ENCODE results near the gene MAGI1.

MAGI1 gene

DNA sequence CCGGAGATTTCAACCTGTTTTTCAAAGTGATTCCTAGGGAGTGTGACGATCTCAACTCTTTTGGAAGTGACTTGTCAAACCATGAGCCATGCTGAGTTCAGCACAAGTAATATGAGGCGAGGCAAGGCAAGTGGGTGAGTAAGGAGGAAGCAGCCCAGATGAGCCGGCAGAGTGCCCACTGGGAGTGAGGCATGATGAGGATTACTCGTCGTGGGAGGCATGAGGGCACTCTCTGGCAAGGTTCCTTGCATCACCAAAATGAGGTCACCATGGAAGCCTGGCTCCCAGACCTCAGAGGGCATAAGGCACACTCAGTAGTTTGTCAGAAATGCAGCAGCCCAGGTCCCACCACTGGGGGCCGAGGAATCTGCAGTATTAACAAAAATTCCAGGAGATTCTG is 636.1 kb downstream of the MAGI1 start:
- Histone ChIP-seq H3K27me3 (ENCODE audit: insufficient read depth, low read depth) (no peaks in the 10 kb centered on the region), H3K79me2 (ENCODE audit: insufficient read depth, low read depth) (no peaks in the 10 kb centered on the region), H3K36me3 (ENCODE audit: insufficient read depth) (no peaks in the 10 kb centered on the region), H3K4me3 (IDR thresholded peaks at IDR 0.05; ENCODE audit: insufficient read depth, low read depth, low read length) (no peak overlapping the region), H3K4me2 (no peak overlapping the region), H3K27ac (no peak overlapping the region), H3K4me1 (ENCODE audit: low read depth, poor library complexity, severe bottlenecking) (no peaks in the 10 kb centered on the region), H2AFZ (ENCODE audit: low read depth) (no peak overlapping the region), H3K9ac (no peak overlapping the region), H4K20me1 (ENCODE audit: insufficient read depth) (no peaks in the 10 kb centered on the region)
- TF ChIP-seq, protein P1, sequence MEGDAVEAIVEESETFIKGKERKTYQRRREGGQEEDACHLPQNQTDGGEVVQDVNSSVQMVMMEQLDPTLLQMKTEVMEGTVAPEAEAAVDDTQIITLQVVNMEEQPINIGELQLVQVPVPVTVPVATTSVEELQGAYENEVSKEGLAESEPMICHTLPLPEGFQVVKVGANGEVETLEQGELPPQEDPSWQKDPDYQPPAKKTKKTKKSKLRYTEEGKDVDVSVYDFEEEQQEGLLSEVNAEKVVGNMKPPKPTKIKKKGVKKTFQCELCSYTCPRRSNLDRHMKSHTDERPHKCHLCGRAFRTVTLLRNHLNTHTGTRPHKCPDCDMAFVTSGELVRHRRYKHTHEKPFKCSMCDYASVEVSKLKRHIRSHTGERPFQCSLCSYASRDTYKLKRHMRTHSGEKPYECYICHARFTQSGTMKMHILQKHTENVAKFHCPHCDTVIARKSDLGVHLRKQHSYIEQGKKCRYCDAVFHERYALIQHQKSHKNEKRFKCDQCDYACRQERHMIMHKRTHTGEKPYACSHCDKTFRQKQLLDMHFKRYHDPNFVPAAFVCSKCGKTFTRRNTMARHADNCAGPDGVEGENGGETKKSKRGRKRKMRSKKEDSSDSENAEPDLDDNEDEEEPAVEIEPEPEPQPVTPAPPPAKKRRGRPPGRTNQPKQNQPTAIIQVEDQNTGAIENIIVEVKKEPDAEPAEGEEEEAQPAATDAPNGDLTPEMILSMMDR (conservative IDR thresholded peaks at IDR 0.05; ENCODE audit: low read depth, low read length) = no peak

DNA sequence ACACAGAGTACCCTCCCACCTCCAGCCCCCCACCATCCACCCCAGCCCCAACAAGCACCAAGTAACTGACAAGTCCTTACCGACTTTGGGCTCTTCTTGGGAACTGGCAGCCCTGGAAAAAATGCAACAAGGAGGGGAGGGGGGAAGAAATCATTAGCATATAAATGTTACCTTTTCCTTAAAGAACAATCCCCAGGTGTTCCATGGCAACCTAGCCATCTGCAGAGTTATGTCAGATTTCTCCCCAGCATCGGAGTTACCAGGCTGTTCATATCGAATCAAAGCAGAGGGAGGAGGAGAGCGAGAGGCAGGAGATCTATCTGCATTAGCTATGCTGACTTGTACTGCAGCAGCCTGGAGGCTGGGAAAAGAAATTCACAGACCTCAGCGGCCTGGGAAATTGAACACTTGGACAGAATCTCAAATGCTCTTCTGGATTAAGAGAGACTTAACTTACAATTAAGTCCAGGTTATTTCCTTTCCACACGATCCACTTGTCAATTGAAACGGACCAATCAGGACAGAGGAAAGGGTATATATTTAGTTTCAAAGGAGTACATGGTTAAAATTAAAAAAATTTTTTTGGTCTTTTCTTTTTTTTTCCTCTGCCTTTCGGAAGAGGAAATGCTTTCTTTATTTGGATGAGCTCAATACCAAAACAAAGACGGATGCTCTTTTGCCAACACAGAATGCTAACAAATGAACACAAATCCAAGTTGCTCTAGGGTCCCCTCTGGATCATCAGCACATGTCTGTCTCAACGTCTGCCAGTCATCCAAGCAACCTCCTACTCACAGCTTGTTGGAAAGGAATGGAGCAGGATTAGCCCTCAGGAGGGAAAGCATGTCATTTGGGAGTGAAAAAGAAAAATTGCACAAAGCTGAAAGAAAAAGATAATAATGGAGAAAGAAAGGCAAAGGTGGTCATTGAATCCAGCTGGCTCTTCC is 637.1 kb downstream of the MAGI1 start:
- TF ChIP-seq, protein P1 (conservative IDR thresholded peaks at IDR 0.05; ENCODE audit: low read depth, low read length) = no peak
- Histone ChIP-seq H3K4me3 (IDR thresholded peaks at IDR 0.05; ENCODE audit: insufficient read depth, low read depth, low read length) (no peak overlapping the region), H3K27ac (no peak overlapping the region), H3K79me2 (ENCODE audit: insufficient read depth, low read depth) (no peaks in the 10 kb centered on the region), H2AFZ (ENCODE audit: low read depth) (no peak overlapping the region), H3K27me3 (ENCODE audit: insufficient read depth, low read depth) (no peaks in the 10 kb centered on the region), H3K9ac (no peak overlapping the region), H4K20me1 (ENCODE audit: insufficient read depth) (no peaks in the 10 kb centered on the region), H3K4me2 (no peak overlapping the region), H3K36me3 (ENCODE audit: insufficient read depth) (no peaks in the 10 kb centered on the region), H3K4me1 (ENCODE audit: low read depth, poor library complexity, severe bottlenecking) (no peaks in the 10 kb centered on the region)

DNA sequence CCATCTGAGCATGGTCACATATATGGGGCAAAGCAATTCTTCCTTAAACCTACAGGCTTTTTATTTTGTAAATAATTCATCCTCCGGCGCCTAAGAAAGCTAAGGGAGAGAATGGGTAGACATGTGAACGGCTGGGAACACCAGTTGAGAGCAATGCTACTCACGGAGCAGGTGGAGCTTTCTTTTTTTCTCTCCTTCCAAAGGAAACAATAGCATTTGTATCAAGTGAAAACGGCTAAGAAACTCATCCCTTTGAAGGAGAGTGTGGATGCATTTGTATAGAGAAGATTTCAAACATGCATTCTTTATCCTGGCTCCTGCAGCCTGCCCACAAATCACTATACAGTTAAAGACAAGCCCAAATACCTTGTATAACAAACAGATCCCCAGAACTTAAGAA is 637.8 kb downstream of the MAGI1 start:
- H2AFZ ChIP-seq (ENCODE audit: low read depth) = no peak overlapping the region
- no peak overlapping the region for H3K4me2 ChIP-seq
- H3K4me1 ChIP-seq (ENCODE audit: low read depth, poor library complexity, severe bottlenecking) = no peaks in the 10 kb centered on the region
- no peak overlapping the region for H3K4me3 ChIP-seq (IDR thresholded peaks at IDR 0.05; ENCODE audit: insufficient read depth, low read depth, low read length)
- no peaks in the 10 kb centered on the region for H4K20me1 ChIP-seq (ENCODE audit: insufficient read depth)
- H3K79me2 ChIP-seq (ENCODE audit: insufficient read depth, low read depth) = no peaks in the 10 kb centered on the region
- H3K36me3 ChIP-seq (ENCODE audit: insufficient read depth) = no peaks in the 10 kb centered on the region
- no peak overlapping the region for H3K27ac ChIP-seq
- H3K9ac ChIP-seq = no peak overlapping the region
- no peaks in the 10 kb centered on the region for H3K27me3 ChIP-seq (ENCODE audit: insufficient read depth, low read depth)
- TF ChIP-seq, protein P1 (conservative IDR thresholded peaks at IDR 0.05; ENCODE audit: low read depth, low read length) = no peak

DNA sequence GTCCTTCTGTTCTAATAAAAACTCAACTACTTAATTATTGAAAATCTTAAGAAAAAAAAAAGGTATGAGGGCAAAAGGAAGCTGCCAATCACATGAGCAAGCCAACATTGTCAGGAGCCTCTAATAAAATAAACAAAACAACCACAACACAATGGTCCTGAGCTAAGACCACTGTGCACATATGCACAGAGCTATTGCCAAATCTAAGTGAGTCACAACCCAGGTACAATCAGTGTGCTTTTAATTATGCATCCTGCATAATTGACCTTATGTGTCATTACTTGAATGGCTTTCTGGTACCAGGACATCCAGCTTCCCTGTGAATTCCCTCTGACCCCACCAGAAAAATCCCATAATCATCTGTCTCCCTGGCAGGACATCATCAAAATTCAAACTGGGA is 639.8 kb downstream of the MAGI1 start:
- H3K27me3 ChIP-seq (ENCODE audit: insufficient read depth, low read depth) = no peaks in the 10 kb centered on the region
- H3K36me3 ChIP-seq (ENCODE audit: insufficient read depth) = no peaks in the 10 kb centered on the region
- no peak overlapping the region for H2AFZ ChIP-seq (ENCODE audit: low read depth)
- no peak overlapping the region for H3K4me3 ChIP-seq (IDR thresholded peaks at IDR 0.05; ENCODE audit: insufficient read depth, low read depth, low read length)
- H3K4me2 ChIP-seq = no peak overlapping the region
- H4K20me1 ChIP-seq (ENCODE audit: insufficient read depth) = no peaks in the 10 kb centered on the region
- no peaks in the 10 kb centered on the region for H3K79me2 ChIP-seq (ENCODE audit: insufficient read depth, low read depth)
- H3K4me1 ChIP-seq (ENCODE audit: low read depth, poor library complexity, severe bottlenecking) = no peaks in the 10 kb centered on the region
- H3K9ac ChIP-seq = no peak overlapping the region
- no peak overlapping the region for H3K27ac ChIP-seq
- TF ChIP-seq, protein P1 (conservative IDR thresholded peaks at IDR 0.05; ENCODE audit: low read depth, low read length) = no peak
